ENCODE measurements around the gene TBATA.

TBATA gene

DNA sequence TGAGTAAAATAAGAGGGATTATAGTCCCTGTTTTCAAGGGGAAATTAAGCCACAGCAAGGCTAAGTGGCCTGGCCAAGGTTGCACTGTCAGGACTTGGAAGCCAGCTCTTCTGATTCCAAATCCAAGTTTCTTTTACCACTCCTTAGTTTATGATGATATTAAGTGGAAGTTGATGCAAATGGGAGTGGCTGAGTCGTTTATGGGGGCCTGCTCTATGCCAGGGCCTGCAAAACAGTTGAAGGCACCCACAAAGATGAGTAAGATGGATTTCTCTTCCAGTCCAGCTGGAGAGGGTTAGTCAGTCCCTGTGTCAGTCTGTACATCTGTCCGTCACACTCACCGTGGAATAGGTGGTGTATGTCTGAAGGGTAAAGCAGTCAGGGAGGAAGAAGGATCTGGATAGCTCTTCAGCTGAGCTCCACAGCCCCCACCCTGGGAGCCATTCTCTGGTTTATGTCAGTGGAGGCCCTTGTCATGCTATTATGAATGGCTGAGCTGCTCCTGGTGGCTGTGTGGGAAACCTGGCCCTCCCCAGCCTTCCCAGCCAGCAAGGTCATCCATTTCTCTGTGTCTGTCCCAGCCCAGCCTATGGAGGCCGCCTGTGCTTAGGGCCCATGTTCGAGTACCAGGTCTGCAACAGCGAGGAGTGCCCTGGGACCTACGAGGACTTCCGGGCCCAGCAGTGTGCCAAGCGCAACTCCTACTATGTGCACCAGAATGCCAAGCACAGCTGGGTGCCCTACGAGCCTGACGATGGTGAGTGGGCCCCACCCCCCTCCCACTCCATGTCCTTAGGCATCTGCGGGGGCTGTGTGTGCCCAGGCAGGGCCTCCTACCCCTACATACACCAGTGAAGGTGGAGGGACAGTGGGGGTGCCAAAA is 44.5 kb downstream of the TBATA start:
- DNase-seq = peak; percentile 0

DNA sequence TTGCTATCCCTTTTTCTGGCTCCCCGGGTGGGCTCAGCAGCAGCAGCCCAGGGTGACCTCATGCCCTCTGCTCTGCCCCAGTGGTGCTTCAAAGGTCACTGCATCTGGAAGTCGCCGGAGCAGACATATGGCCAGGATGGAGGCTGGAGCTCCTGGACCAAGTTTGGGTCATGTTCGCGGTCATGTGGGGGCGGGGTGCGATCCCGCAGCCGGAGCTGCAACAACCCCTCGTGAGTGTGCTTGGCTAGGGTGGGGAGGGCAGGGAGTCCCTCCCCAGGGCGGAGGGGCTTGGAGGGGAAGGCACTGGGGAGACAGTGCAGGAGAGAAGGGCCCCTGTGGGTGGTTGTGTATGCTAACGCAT is 46.4 kb downstream of the TBATA start:
- DNase-seq = no peak

DNA sequence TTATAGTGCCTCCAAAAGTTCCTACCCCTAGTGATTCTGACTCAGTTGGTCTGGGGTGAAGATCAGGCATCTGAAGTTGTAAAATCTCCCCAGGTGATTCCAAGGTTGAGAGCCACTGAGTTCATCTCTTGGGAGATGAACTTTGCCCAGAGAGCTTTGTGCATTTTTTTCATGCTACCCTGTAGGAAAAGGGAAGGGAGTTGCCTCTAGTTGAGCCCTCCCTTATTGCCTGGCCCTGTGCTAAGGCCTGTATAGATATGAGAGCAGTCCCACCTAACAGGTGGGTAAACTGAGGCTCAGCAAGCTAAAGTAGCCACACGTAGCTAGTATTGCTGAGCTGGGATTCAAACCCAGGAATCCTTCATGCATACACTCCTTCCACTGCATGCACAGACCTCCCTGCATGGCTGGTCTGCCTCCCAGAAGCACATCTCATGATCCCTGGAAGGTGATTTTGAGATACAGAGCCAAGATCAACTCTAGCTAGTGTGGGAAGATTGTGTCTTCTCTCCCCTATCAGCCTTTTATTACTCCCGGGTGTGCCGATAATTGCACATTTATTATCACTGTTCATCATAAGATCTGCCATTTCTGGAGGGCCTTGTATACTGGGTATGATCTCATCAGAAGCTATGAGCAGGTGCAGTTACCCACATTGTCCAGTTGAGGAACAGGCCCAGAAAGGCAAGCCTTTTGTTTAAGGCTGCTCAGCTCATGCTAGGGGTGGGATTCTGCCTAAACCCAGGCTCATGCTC is 47.0 kb downstream of the TBATA start:
- no peak for DNase-seq

DNA sequence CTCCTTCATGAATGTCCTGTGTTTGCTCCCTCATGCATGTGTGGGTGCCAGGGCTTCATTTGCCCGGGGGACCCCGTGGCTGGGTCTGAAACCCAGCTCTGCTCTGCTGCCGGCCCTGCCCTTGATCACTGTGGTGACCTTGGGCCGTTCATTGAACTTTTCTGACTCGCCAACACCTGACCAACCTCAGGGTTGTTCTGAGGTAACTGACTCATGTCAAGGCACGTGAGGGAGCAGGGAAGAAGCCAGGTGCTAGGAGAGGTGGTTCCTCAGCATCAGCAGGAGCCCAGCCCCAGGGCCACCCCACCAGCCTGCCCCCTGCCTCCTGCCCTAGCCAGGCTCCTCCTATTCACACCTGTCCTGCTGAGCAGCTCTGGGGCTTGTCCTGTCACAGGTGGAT is 47.9 kb downstream of the TBATA start:
- no peak for DNase-seq

DNA sequence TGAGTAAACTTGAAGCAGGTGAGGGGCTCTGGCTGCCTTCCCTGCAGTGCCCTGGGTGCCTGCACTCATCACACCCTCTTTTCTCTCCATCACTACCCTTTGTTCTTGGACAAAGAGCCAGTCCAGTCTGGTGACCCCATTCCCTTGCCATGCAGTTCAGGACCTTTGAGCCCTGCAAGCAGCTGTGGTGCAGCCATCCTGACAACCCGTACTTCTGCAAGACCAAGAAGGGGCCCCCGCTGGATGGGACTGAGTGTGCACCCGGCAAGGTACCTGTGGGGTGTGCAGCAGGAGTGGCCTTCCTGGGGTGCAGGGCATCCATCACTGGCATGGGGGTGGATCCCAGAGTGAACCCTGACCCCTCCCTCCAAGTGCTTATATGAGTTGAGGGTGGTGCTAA is 48.7 kb downstream of the TBATA start:
- DNase-seq = no peak

DNA sequence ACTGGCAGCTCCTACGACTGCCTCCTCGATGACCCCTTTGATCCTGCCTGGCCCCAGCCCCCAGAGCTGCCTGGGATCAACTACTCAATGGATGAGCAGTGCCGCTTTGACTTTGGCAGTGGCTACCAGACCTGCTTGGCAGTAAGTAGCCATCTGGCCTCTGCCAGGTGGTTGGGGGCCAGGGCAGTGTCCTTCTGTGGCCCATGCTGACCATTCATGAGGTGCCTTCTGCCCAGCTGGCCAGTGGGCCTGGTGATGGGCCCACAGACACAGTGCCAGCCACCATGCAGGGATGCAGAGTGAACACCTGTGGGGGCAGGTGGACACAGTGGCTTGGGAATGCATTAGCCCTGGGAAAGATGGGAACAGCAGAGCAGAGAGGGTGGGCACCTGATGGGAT is 50.0 kb downstream of the TBATA start:
- DNase-seq = no peak

DNA sequence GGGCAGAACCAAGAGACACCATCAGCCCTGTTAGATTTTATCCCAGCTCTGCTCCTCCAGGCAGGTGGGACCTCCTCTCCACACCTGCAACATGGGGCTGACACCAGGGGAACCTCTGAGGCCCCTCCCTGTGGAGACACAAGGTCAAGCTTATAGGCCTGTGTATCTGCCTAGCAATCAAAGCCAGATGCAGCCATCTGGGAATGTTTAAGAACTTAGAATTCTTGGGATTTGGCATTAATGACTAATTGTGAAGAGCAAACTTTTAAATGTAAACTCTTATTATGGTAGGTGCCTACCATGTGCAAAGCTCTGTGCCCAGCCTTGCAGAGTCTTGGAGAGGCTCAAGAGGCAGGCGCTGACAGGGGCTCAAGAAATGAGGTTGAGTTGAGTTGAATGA is 52.1 kb downstream of the TBATA start:
- no peak for DNase-seq

DNA sequence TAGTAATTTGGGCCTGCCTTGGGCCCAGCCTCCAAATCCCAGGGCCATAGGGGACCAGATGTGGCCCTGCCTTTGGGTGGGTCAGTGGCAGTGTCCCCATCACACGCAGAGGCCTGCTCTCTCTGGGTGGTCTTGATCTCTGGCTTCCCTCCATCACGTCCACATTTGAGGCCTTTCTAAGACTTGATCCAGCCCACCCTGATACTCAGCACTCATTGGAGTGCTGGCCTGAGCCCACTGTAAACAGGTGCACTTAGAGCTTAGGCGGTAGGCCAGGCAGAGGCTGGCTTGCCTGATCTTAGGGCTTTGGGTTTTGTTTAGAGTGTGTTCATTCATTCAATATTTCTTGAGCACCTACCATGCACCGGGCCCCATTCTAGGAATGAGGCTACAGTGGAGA is 52.6 kb downstream of the TBATA start:
- no peak for DNase-seq

DNA sequence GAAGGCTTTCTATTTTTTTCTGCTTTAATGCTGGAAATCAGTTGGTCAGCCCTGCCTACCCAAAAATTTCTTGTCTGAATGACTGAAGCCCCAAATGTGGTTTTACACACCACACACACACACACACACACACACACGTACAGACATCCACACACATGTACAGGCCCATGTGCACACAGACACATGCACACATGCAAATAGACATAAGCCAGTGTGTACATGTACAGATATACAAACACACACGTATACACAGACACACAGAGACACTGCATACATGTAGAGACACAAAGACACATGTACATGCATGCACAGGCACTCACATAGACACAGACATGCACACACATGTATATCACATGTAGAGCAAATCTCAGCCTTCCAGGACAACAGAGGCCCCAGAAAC is 54.2 kb downstream of the TBATA start:
- no peak for DNase-seq

DNA sequence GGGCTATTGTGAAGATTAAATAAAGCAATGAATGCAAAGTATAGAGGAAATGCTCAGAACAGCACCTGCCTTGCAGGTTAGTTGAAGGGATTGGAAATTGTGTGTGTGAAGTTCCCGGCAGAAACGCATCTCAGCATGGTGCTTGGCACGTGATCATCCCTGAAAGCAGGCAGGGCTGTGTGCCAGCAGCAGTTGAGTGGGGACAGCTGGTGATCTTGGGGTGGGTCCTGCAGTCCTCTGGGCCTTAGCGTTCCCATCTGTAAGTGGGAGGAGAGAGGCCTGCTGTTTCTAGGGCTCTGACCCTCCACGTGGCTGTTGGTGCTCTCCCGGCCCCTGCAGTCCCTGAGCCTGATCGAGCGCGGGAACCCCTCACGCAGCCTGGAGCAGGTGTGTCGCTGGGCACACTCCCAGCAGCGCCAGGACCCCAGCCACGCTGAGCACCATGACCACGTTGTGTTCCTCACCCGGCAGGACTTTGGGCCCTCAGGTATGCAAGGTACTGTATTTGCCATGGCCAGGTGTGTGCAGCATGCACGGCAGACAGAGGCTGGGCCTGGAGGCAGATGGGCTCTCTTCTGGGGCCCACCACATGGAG is 55.3 kb downstream of the TBATA start:
- DNase-seq = peak; percentile 19

DNA sequence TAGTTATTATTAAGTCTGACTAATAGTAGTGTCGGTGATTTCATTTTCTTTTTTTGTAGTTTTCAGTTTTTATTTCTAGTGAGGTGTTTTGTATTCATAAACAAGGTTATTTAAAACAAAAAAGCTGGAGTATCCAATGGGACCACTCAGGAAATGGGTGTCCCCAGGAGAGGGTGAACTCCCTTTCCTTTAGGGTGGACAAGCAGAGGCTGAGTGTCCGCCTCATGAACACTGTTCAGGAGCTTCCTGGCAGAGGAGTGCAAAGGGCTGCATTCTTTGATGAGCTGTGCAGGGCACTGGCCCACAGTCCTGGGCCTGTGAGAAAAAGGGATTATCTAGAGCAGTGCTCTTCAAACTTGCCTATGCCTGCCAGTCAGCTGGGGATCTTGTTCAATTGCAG is 56.8 kb downstream of the TBATA start:
- no peak for DNase-seq

DNA sequence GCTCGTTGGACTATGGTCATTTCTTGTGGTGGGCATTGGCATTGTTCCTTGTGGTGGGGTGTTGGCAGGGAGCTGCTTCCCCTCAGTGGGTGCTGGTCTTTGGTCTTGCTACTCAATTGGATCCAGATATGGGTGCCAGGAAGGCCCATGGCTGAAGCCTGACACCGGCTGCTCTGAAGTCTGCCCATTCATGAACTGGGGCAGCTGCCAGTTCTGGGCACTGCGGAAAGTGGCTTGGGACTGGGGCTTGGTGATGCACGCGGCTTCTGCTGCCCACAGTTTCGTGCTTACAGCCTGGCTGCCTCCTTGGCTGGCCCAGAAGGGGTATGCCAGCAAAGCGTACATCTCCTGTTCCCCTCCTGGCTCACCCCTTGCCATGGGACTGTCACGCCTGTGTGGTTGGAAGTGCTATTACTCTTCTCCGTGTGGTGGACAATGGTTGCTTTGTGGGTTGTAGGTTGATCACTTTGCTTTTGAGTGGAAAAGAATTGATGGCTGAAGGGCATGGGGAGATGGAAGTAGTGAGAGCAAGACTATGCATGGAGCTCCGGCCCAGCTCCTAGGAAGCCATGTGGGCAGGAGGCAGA is 58.2 kb downstream of the TBATA start:
- DNase-seq = no peak

DNA sequence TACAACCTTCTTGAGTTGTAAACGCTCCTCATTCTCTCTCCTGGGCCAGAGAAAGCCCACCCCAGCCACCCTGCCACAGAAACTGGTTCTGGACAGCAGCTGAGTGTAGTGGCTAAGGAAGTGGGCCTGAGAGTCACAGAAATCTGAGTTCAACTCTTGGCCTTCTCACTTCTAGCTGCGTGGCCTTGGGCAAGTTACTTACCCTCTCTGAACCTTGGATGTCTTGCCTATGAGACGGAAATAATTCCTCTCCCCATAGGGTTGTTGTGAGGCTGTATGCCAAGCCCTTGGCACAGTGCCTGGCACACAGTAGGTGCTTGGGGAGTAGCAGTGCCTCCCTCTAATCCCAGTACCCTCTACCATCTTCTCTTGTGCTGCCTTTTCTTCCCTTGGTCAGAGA is 61.4 kb downstream of the TBATA start:
- DNase-seq = no peak

DNA sequence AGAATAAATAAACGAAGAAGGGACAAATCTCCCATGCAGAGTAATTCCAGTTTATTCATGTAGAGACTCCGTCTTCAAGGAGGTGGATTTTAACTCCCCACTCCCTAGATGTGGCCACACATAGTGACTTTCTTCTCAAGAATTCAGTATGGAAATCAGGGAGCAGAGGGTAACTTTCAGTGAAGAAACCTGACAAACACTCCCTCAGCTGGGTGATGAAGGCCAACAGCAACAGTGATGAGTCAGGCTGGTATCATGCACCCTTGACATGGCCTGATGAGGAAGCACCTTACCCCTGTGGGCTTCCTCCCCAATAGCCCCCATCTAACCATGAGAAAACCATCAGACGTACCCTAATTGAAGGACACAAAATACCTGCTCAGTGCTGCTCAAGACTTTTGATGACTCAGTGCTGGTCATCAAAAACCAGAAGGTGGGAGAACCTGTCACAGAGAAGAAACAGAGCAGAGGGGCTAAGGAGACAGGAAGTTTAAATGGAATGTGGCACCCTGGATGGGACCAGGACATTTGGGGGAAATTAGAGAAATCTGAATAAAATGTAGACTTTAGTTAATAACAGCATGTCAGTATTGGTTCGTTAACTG is 62.3 kb downstream of the TBATA start:
- DNase-seq = no peak

Data from NCI-H524 treated with DMSO at 0.1 percent for 48 hours (cell line).